Activated CD4-positive, alpha-beta T cell treated with anti-CD3 and anti-CD28 coated beads, Interleukin-2, Interleukin-4, amounts not matched to agents 100 ng/mL and 50 ng/mL, durations not matched to agents 16 hours and 8 hours (primary cell): ENCODE data around the gene RABL3.
"Not testable (repeated sequence)": the region's sequence is repeated elsewhere in the genome, so short reads cannot be mapped to it uniquely, and the experiment has no call there.

Experiments used
- DNase-seq: peaks from one replicate; pipeline ENCODE4 v3.0.0-alpha.2; 2020; ENCODE audit warnings: low spot score

RABL3 gene

GRCh38 chr3:120645083-120645845, 97.1 kb downstream of the RABL3 start:
- DNase-seq: no peak

DNA sequence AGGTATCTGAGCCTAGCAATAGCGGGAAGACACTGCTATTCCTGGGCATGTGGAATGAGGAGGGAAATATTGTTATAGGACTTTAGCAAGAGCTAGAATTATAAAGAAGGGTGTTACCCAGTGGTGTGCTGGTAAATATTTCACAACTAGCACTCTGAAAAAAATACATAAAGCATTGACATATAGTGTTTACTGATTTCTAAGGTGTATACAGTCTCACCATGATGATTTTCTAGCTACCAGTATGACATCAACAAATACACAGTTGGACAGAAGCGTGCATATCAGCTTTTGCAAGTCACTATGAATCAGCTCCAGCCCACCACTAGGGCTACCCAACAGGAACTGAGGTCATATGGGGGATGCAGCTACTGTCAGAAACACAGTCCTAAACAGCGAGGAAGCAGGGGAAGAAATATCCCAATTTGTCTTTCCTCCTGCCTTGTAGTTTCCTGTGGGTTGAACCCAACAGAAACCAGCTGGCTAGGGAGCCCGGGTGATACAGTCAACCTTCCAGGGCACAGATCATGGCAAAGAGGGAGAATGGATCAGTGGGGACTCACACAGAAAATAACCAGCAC, 99.9 kb downstream of the RABL3 start:
- DNase-seq: no peak

- no peak for DNase-seq
Observed at GRCh38 chr3:120641696-120642246, 100.5 kb downstream of the RABL3 start.

- DNase-seq: no peak
Observed at GRCh38 chr3:120640231-120640630, 102.1 kb downstream of the RABL3 start.

DNA sequence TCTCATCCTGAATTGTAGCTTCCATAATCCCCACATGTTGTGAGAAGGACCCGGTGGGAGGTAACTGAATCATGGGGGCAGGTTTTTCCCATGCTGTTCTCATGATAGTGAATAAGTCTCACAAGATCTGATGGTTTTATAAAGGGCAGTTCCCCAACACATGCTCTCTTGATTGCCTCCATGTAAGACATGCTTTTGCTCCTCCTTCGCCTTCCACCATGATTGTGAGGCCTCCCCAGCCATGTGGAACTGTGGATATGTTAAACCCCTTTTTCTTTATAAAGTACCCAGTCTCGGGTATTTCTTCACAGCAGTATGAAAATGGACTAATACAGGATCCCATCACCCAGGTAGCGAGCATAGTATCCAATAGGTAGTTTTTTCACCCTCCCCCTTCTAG, 103.5 kb downstream of the RABL3 start:
- DNase-seq: not testable (repeated sequence)

DNA sequence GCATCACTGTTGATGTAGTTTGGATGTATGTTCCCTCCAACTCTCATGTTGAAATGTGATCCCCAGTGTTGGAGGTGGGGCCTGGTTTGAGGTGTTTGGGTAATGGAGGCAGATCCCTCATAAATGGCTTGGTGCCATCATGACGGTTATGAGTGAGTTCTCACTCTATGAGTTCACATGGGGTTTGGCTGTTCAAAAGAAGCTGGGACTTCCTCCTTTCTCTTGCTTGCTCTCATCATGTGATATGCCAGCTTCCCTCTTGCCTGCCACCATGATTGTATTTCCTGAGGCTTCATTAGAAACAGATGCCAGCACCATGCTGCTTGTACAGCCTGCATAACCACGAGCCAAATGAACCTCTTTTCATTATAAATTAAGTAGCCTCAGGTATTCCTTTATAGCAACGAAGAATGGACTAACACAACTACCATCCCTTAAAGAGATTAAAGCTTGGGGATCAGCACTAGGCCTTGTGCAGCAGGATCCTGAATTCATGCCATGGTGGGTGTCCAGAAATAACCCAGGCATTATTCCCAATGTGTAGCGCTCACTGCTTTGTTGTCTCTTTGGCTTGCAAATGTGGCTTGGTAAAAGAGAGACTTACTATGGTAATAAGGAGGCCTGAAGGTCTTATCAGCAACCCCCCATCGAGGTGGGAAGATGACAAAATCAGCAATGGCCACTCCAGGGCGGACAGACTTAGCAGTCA, 104.3 kb downstream of the RABL3 start:
- no peak for DNase-seq

DNA sequence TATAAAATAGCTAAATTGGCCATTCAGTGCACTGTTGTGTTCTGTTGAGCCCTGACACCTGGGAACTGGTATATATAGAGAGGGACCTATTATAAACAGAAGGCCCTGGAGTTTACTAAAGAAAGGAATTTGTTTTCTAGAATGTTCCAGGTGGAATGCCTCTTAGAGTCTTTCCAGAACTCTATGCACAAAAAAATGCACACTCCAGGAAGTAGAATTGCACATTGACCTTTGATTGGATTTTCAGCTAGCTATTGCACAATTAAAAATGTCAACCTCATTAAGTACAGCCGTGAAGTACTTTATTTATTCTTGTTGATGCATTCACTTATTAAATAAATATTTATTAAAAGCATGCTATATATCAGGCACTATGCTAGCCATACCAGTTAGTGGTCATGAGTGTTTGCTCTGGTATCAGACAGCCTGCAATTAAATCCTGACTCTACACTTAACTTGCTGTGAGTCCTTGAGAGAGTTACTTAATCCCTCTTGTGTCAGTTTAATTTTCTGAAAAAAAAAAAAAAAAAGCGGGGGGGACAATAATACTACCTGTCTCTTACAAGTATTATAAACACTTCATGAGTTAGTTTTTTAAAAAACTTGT, 105.4 kb downstream of the RABL3 start:
- DNase-seq: no peak
